IMR-90 (cell line): ENCODE data around the gene SOS1.

ENCODE experiments used
- CEBPB ChIP-seq: IDR thresholded peaks from 2 replicates; pipeline ENCODE4 v1.6.1; 2012; ENCODE audit warnings: low read depth, low read length, improper control_type of control experiment
- CTCF ChIP-seq: conservative IDR thresholded peaks from 2 replicates; pipeline ENCODE4 v1.5.1; 2012; ENCODE audit warnings: mild to moderate bottlenecking, low read depth, low read length, improper control_type of control experiment
- FOS ChIP-seq: fragments of 150-350 bp; IDR thresholded peaks from 2 replicates; pipeline ENCODE4 v1.6.1; 2016; ENCODE audit warnings: low read depth, low read length
- MAFK ChIP-seq: IDR thresholded peaks from 2 replicates; pipeline ENCODE4 v1.6.1; 2012; ENCODE audit warnings: low read depth, low read length, improper control_type of control experiment
- MAZ ChIP-seq: IDR thresholded peaks from 2 replicates; pipeline ENCODE4 v1.6.1; 2012; ENCODE audit warnings: low read depth, mild to moderate bottlenecking, low read length, improper control_type of control experiment, moderate library complexity, borderline replicate concordance
- POLR2A ChIP-seq: IDR thresholded peaks from 2 replicates; pipeline ENCODE4 v1.6.1; 2012; ENCODE audit warnings: mild to moderate bottlenecking, low read depth, low read length
- RAD21 ChIP-seq: IDR thresholded peaks from 2 replicates; pipeline ENCODE4 v1.6.1; 2012; ENCODE audit warnings: low read length, improper control_type of control experiment
- SMC3 ChIP-seq: fragments of 150-350 bp; IDR thresholded peaks from 2 replicates; pipeline ENCODE4 v1.6.1; 2016; ENCODE audit warnings: low read depth, mild to moderate bottlenecking, antibody characterized with exemption, low read length, moderate library complexity
- USF2 ChIP-seq: fragments of 150-350 bp; IDR thresholded peaks from 2 replicates; pipeline ENCODE4 v1.6.1; 2017; ENCODE audit warnings: mild to moderate bottlenecking, antibody characterized with exemption, low read length, low read depth

- TF ChIP-seq CTCF, result peak; percentile 76
- no peak for TF ChIP-seq FOS
- no peak for TF ChIP-seq USF2
- peak; percentile 76 for TF ChIP-seq RAD21
- TF ChIP-seq CEBPB, result no peak
- no peak for TF ChIP-seq POLR2A
- TF ChIP-seq SMC3, result peak; percentile 71
- no peak for TF ChIP-seq MAZ
- TF ChIP-seq MAFK, result no peak
Measured at GRCh38 chr2:39059366-39059952, 61.4 kb downstream of the SOS1 start.
